Activated CD4-positive, alpha-beta T cell treated with anti-CD3 and anti-CD28 coated beads, Interleukin-2, Interleukin-6, amounts not matched to agents 100 ng/mL and 50 ng/mL, durations not matched to agents 16 hours and 8 hours (primary cell): ENCODE measurements around the gene CEP164.
"Not testable (repeated sequence)": the region's sequence is repeated elsewhere in the genome, so short reads cannot be mapped to it uniquely, and the experiment has no call there.

Experiments
- DNase-seq: peaks from one replicate; pipeline ENCODE4 v3.0.0-alpha.2; 2020

Gene CEP164

DNA sequence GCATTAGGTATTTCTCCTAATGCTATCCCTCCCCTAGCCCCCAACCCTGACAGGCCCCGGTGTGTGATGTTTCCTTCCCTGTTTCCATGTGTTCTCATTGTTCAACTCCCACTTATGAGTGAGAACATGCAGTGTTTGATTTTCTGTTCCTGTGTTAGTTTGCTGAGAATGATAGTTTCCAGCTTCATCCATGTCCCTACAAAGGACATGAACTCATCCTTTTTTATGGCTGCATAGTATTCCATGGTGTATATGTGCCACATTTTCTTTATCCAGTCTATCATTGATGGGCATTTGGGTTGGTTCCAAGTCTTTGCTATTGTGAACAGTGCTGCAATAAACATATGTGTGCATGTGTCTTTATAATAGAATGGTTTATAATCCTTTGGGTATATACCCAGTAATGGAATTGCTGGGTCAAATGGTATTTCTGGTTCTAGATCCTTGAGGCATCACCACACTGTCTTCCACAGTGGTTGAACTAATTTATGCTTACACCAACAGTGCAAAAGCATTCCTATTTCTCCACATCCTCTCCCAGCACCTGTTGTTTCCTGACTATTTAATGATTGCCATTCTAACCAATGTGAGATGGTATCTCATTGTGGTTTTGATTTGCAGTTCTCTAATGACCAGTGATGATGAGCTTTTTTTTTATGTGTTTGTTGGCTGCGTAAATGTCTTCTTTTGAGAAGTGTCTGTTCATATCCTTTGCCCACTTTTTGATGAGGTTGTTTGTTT is 71.6 kb downstream of the CEP164 start:
- DNase-seq: not testable (repeated sequence)

DNA sequence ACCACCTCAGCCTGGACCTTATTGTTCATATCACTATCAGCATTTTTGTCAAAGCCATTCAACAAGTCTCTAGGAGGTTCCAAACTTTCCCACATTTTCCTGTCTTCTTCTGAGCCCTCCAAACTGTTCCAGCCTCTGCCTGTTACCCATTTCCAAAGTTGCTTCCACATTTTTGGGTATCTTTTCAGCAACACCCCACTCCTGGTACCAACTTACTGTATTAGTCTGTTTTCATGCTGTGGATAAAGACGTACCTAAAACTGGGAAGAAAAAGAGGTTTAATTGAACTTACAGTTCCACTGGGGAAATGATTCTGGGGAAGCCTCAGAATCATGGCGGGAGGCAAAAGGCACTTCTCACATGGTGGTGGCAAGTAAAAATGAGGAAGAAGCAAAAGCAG is 78.2 kb downstream of the CEP164 start:
- not testable (repeated sequence) for DNase-seq

GRCh38 chr11:117407016-117407415 is 79.4 kb downstream of the CEP164 start:
- no peak for DNase-seq

- DNase-seq: no peak
Observed at GRCh38 chr11:117408356-117408755, 80.7 kb downstream of the CEP164 start.

- no peak for DNase-seq
Observed at GRCh38 chr11:117409511-117409910, 81.9 kb downstream of the CEP164 start.

DNA sequence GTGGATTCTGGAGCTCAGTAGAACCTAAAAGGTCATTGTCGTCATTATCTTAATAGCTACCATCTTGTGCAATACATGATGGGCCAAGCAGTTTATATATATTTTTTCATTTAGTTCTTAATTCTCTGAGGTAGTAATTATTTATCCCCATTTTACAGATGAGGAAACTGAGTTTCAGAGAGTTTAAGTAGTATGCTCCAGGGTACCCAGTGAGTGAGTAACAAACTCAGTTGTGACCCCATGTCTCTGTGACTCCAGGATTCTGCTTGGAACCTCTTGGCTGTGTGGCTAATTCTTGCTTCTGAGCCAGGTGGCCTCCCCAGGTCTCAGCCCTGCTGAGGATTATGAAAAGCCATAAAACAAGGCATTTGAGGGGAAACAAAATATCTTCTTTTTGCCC is 82.6 kb downstream of the CEP164 start:
- DNase-seq: no peak

DNA sequence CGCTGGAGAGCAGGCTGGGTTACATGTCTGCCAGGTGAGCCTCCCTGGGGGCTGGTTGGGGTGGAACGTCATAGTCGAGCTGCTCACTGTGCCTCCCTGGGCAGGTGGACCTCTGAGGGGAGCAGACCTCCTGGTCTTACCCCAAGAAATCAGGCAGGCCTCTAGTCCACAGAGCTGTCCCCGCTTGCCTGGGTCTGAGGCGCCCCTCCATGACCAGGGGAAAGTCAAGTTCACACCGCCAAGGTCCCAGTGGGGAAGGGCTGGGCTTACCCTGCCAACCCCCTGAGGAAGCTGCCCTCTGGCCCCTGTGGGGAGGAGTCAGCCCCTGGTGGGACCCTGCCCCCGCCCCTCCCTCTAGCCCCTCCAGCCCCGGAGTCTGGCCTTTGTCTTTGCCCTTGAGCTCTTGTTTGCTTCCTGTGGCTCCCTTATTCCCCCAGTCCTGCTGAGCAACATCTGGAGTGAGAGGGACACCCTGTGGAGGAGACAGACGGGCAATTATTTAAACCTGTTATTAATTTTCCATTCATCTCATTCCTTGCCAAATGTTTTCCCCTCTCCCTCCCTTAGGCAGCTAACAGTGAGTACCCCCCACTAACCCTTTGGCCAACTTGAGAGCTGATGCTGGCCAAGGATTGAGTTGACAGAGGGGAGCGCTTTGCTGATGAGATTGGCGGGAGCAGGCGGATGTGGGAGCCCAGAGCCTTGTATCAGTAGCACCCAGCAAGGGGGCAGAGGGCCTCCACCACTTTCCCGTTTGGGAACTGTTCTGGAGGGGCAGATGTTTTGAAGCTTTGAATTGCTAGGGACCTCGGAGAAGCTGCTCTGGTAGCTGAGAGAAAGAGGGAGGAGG is 83.4 kb downstream of the CEP164 start:
- no peak for DNase-seq

- DNase-seq: no peak
Observed at GRCh38 chr11:117411736-117412135, 84.1 kb downstream of the CEP164 start.

DNA sequence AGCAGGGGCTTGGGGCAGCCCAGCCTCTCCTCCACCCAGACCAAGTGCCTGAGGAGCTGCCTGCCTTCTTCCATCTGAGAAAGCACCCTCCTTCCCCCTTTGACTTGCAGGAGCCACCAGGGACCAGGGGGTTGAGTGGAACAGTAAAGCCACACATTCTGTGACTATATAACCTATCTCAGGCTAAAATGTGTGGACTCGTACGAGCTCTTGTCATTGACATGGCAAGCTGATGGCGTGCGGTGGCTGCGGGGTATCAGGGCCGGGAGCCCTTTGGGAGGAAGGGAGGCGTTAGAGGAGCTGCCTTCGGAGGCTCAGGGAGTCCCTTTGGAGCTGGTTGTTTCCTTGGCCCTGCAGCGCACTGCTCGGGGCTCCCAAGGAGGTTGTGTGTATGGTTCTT is 84.5 kb downstream of the CEP164 start:
- DNase-seq: no peak

DNA sequence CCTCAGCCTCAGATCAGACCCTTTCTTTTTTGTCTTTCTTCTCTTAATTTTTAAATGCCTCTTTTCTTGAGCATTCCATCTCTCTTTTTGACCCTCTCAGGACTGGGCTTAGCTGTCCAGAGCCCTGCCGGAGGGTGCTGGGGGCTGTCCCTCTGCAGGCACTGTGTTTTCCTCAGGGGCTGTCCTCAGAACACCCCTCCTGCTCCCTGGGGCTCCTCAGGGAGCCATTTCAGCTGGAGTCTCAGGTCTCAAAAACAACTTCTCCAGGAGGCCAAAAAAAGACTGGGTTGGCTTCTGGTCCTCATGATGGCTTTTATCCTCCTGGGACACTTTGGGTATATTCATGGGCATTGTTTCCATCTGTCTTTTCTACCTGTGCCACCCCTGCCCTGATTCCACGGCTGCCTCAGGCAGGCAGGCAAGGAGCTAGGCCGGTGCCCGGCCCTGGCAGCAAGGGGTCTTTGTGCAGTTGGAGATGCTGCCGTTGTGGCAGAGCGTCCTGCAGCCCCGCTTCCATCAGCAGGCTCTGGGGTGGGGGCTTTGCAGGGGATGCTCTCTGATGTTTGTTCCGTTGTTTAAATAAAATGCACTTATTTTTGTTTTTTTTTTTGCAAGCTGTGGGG is 85.1 kb downstream of the CEP164 start:
- no peak for DNase-seq

DNA sequence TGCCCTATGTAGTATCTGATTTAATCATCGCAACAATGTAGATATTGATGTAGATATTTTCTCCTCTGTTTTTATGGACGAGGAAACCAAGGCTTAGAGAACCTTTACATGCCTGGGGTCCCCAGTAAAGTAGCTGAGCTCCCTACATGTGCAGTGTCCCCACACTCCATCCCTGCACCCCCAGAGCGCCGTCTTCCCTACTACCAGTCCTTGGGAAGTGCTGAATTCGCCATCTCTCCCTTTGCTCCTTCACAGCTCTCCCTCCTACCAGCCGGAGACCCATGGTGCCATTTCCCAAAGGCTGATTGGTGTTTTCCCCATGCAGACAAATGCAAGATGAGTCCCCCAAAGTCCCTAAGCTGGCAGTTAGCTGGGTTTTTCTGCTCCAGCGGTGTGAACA is 86.0 kb downstream of the CEP164 start:
- no peak for DNase-seq

GRCh38 chr11:117414724-117415123 is 87.1 kb downstream of the CEP164 start:
- DNase-seq: no peak

DNA sequence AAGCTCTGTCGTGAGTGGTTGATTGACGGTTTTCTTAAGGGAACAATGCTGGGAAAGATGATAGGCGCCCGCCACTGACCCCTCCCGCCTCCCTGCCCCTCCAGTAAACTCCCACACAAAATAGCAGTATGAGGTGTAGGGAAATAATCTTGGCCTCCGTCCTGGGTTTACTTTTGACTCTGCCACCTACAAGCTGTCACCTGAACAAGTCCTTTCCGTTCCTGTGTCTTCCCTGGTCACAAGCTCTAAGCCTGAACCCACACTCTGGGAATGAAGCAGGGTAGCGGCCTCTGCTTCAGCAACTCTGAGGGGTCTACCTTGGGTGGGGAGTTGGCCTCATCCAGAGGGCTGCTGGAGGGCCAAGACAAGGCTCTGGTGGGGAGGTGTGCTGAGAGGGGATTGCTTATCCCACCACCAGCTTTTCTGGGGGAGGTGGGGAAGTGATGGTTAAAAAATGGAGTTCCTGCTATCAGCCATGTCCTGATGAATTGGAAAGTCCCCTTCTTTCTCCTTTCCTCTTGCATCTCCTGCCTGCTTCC is 87.8 kb downstream of the CEP164 start:
- no peak for DNase-seq

- no peak for DNase-seq
Observed at GRCh38 chr11:117417342-117417741, 89.7 kb downstream of the CEP164 start.

DNA sequence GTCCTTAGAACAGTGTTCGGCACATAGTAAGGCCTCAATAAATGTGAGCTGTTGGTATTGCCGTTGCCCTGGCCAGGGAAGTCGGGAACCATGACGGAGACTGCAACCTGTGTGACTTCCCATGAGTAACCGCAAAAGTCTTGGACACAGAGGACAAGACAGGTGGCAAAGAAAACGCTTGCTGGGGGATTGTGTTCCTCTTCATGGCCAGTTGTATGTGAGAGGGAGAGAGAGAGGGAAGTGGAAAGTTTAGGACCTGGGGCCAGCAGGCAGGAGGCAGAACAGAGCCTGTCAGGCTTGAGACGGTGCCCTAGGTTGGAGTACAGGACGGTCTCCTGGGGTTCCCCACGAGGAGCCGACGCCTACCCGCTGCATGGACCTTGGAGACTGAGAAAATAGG is 90.2 kb downstream of the CEP164 start:
- DNase-seq: no peak

GRCh38 chr11:117418737-117419481 is 91.3 kb downstream of the CEP164 start:
- no peak for DNase-seq

GRCh38 chr11:117419482-117420142 is 92.0 kb downstream of the CEP164 start:
- DNase-seq: no peak

DNA sequence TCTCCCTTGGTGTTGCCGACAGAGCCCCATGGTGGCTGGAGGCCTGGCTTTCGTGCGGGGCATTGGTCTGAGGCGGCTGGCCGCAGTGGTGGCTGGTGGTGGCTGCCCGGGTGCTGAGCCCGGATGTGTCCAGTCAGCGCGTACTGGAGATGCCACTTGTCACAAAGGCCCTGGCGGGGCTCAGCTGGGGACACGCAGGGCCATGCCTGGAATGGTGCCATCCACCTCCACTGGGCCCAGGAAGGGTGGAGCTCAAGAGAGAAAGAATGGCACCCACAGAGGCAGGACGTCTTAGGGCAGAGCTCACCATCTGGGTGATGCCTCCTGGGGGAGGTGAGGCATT is 92.5 kb downstream of the CEP164 start:
- DNase-seq: no peak

DNA sequence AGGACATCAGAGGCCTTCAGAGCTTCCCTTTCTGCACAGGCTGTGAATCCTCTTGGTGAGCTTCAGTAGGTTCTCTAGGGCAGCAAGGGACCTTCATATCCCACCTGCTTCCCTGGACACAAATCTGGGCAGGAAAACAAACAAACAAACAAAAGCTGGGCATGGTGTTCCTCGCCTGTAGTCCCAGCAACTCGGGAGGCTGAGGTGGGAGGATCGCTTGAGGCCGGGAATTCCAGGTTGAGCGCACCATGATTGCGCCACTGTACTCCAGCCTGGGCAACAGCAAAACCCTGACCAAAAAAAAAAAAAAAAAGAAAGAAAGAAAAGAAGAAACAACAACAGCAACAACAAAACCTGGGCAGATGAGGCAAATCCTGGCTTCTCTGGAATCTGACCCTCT is 92.9 kb downstream of the CEP164 start:
- no peak for DNase-seq

DNA sequence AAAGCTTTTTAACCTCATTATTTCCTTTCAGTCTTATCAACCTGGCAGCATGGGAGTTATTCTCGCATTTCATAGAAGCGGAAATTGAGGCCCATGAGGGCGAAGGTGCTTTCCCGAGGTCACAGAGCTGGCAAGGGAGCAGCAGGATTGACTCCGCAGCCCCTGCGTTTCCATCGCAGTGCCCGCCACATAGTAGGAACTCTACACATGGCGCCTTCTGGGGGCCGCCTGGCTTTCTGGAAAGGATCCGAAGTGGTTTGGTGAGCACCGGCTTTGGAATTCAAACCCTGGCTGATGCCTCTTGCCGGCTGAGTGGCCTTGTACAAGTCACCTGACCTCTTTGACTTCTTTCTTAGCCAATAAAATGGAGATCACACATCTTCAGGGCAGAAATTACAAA is 93.4 kb downstream of the CEP164 start:
- DNase-seq: no peak

DNA sequence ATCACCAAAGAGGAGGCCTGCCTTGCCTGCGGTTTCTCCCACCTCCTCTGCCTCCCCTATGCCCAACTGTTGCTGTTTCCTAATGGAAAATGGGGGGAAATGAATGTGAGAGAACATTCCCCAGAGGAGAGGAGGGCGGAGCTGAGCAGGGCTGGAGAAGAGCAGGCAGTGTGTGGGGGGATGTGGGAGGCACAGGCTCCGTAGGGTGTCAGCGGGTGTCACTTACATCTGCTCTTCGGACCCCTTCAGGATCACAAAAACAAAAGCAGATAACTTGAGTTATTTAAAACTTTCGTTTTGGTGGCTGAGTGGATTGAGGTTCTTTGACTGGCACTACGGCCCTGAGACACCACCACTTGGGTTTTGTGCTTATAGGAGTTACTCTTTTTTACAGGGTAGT is 93.8 kb downstream of the CEP164 start:
- DNase-seq: no peak

GRCh38 chr11:117423046-117423575 is 95.5 kb downstream of the CEP164 start:
- no peak for DNase-seq
